Activated naive CD4-positive, alpha-beta T cell treated with anti-CD3 and anti-CD28 coated beads, Interleukin-2, amount 50 U/mL, for 72 hours (primary cell): ENCODE results near the gene HPCAL1. TPM values are rescaled to one million over a fixed set of nuclear protein-coding genes. Genes with fewer than 3 reads are reported as not detected.

ENCODE experiments used
- ATAC-seq, 2 donors: fragments of 150-1000 bp; cut with Tn5 transposase; 2 replicates each; pipeline ENCODE4 v1.10.0; 2021; ENCODE audit warnings: mild to moderate bottlenecking in 2 of 2, moderate library complexity in 2 of 2
- DNase-seq, 2 donors: peaks; one replicate each; pipeline ENCODE4 v3.0.0; 2021 to 2022; ENCODE audit warnings: low spot score in 2 of 2
- H3K27ac Mint-ChIP-seq, 2 donors: one replicate each; pipeline ENCODE4 v1.8.0; 2022; ENCODE audit warnings: mild to moderate bottlenecking in 2 of 2, mixed read lengths in 2 of 2
- H3K36me3 Mint-ChIP-seq, 2 donors: one replicate each; pipeline ENCODE4 v1.8.0; 2022; ENCODE audit warnings: mixed read lengths in 2 of 2
- H3K9me3 Mint-ChIP-seq, 2 donors: one replicate each; pipeline ENCODE4 v1.8.0; 2022; ENCODE audit warnings: mixed read lengths in 2 of 2
- total RNA-seq, 2 donors: library from RNA; stranded (reverse); gene quantifications; one replicate each; pipeline ENCODE4 v1.2.3, GENCODE V29; 2022

The HPCAL1 gene
- total RNA-seq, 2 donors from 2014 or later, result 46.0 to 96.5 TPM

DNA sequence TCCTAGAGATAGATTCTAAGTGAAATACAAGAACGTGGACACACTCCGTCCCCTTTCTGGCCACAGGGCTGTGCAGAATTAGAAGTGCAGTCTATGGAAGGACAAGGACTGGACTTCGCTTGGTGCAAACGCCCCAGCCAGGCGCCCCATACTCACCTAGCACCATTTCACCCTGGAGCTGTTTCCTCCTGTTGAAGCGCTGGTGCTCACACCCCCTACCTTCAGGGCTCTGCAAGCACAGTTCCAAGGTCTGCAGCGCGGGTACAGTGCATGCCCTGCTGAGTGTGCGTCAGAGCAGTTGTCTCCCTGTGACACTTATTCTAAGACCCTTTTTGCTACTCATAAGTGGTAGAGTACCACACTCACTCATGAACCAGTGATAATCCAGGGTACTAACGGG lies 3.0 kb downstream of the HPCAL1 start:
- Mint-ChIP-seq H3K27ac (no peak overlapping the region), H3K36me3 (peaks cover 4 to 14% of the 10 kb centered on the region in 2 donors), H3K9me3 (peaks cover 0 to 7% of the 10 kb centered on the region in 2 donors)
- ATAC-seq, result peak in 1 of 2 donors; percentile 27
- DNase-seq, result peak in 1 of 2 donors; percentile 41

- Mint-ChIP-seq H3K36me3 (peaks cover 4 to 14% of the 10 kb centered on the region in 2 donors), H3K9me3 (peaks cover 0 to 7% of the 10 kb centered on the region in 2 donors), H3K27ac (no peak overlapping the region)
- no peak for ATAC-seq
- no peak for DNase-seq
These were observed 4.3 kb downstream of the HPCAL1 start for GRCh38 chr2:10306901-10307463.

DNA sequence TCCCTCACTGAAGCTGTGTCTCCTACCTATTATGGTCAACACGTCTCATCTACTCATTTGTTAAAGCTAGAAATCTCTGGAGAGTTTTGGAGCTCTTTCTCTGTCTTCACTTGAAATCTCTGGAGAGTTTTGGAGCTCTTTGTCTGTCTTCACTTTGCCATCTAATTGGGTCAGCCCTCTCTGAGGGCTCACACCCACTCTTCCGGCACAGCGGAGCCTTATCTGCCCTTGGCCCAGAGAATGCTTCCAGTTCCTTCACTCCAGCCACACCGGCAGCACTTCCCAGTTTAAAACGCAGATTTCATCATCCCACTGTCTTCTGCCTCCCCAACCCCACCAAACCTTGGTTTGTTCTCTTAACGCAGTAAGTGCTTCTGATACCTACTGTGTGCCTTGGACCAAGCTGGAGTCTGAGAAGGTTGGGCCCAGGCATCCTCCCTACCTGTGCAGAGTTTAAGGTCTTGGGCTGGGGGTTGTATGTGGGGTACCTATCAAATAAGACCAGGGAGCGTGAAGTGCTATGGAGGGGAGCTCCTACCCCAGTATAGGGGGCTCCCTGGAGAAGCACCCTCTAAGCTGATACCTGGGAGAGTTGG lies 5.0 kb downstream of the HPCAL1 start:
- ATAC-seq, result no peak

GRCh38 chr2:10308866-10309265 lies 6.2 kb downstream of the HPCAL1 start:
- DNase-seq, result no peak

More for the DNA sequence above, 5.0 kb downstream of the HPCAL1 start:
- peaks cover 4 to 14% of the 10 kb centered on the region in 2 donors for H3K36me3 Mint-ChIP-seq
- peaks cover 0 to 7% of the 10 kb centered on the region in 2 donors for H3K9me3 Mint-ChIP-seq
- H3K27ac Mint-ChIP-seq, result no peak overlapping the region
- no peak for DNase-seq

DNA sequence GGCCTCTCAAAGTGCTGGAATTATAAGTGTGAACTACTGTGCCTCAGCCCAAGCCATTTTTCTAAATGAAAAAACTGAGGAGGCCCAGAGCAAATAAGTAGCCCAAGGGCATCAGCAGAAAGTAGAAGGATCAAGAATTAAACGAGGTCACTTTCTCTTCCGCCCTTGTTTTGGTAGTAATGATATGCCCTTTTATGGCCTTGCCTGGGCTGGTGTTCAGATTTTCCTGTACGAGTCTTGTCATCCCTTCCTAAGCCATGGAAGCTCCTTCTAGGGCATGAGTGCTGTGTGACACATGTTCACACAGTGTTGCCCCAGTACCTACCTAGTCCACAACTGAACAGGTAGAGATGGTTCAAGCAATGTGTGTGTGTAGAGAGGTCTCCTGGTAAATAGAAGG lies 6.6 kb downstream of the HPCAL1 start:
- peaks cover 0 to 7% of the 10 kb centered on the region in 2 donors for H3K9me3 Mint-ChIP-seq
- ATAC-seq, result no peak
- H3K27ac Mint-ChIP-seq, result no peak overlapping the region
- H3K36me3 Mint-ChIP-seq, result peaks cover 0 to 12% of the 10 kb centered on the region in 2 donors
- DNase-seq, result no peak

More at GRCh38 chr2:10308866-10309265, 6.2 kb downstream of the HPCAL1 start:
- no peak overlapping the region for H3K27ac Mint-ChIP-seq
- H3K36me3 Mint-ChIP-seq, result peaks cover 0 to 14% of the 10 kb centered on the region in 2 donors
- no peak for ATAC-seq
- H3K9me3 Mint-ChIP-seq, result peaks cover 0 to 7% of the 10 kb centered on the region in 2 donors

GRCh38 chr2:10310309-10310888 lies 7.7 kb downstream of the HPCAL1 start:
- peaks cover 0 to 7% of the 10 kb centered on the region in 2 donors for H3K9me3 Mint-ChIP-seq
- H3K36me3 Mint-ChIP-seq, result peaks cover 0 to 8% of the 10 kb centered on the region in 2 donors
- DNase-seq (no peak), ATAC-seq (no peak)
- no peak overlapping the region for H3K27ac Mint-ChIP-seq

DNA sequence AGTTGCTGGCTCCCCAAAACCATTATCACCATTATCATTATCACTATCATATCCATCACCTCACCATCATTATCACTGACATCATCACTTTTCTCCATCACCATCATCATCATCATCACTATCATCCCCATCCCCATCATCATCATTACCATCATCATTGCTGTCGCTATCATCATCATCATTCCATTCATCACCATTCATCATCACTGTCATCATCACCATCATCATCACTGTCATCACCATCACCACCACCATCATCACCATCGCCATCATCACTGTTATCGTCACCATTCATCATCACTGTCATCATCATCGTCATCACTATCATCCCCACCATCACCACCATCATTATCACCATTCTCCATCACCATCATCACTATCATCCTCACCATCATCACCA lies 9.0 kb downstream of the HPCAL1 start:
- ATAC-seq (no peak), DNase-seq (no peak)
- H3K27ac Mint-ChIP-seq, result no peak overlapping the region
- H3K9me3 Mint-ChIP-seq, result peaks cover 0 to 7% of the 10 kb centered on the region in 2 donors
- H3K36me3 Mint-ChIP-seq, result peaks cover 0 to 8% of the 10 kb centered on the region in 2 donors

- ATAC-seq, result peak in 1 of 2 donors; percentile 13
- H3K9me3 Mint-ChIP-seq, result peaks cover 0 to 7% of the 10 kb centered on the region in 2 donors
- peaks cover 0 to 8% of the 10 kb centered on the region in 2 donors for H3K36me3 Mint-ChIP-seq
- no peak overlapping the region for H3K27ac Mint-ChIP-seq
- no peak for DNase-seq
These were observed 9.8 kb downstream of the HPCAL1 start for GRCh38 chr2:10312437-10312957.

- Mint-ChIP-seq H3K36me3 (peaks cover 0 to 10% of the 10 kb centered on the region in 2 donors), H3K27ac (peak overlapping the region; percentile 25 to 73), H3K9me3 (peaks cover 3 to 9% of the 10 kb centered on the region in 2 donors)
- no peak for ATAC-seq
- DNase-seq, result no peak
These were observed 13.6 kb downstream of the HPCAL1 start for GRCh38 chr2:10316336-10316735.

DNA sequence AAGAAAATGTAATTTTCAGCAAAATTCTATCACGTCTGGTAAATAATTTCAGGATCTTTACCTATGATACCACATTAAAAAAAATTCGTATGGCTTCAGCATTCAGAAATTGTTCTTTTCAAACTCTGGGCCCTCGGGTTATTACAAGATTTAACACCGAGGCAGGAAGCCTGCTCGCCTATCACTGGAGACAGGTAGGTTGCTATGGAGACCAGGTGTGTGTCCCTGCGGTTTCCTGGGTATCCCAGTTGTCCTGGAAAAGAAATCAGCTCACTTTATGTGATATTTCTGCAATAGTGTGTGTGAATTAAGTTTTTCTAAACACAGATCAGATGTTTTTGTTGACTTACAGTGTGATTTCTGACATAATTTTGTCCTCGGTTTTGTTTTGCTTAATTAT lies 14.2 kb downstream of the HPCAL1 start:
- ATAC-seq, result no peak
- Mint-ChIP-seq H3K9me3 (peaks cover 3 to 9% of the 10 kb centered on the region in 2 donors), H3K27ac (no peak overlapping the region), H3K36me3 (peaks cover 0 to 15% of the 10 kb centered on the region in 2 donors)
- DNase-seq, result no peak

GRCh38 chr2:10317646-10318045 lies 14.9 kb downstream of the HPCAL1 start:
- H3K36me3 Mint-ChIP-seq, result peaks cover 0 to 23% of the 10 kb centered on the region in 2 donors
- no peak for DNase-seq
- peaks cover 3 to 9% of the 10 kb centered on the region in 2 donors for H3K9me3 Mint-ChIP-seq
- no peak overlapping the region for H3K27ac Mint-ChIP-seq
- no peak for ATAC-seq

- DNase-seq, result no peak
- Mint-ChIP-seq H3K36me3 (peaks cover 0 to 30% of the 10 kb centered on the region in 2 donors), H3K27ac (no peak overlapping the region), H3K9me3 (peaks cover 3 to 9% of the 10 kb centered on the region in 2 donors)
- ATAC-seq, result no peak
These were observed 15.6 kb downstream of the HPCAL1 start for GRCh38 chr2:10318345-10318744.

DNA sequence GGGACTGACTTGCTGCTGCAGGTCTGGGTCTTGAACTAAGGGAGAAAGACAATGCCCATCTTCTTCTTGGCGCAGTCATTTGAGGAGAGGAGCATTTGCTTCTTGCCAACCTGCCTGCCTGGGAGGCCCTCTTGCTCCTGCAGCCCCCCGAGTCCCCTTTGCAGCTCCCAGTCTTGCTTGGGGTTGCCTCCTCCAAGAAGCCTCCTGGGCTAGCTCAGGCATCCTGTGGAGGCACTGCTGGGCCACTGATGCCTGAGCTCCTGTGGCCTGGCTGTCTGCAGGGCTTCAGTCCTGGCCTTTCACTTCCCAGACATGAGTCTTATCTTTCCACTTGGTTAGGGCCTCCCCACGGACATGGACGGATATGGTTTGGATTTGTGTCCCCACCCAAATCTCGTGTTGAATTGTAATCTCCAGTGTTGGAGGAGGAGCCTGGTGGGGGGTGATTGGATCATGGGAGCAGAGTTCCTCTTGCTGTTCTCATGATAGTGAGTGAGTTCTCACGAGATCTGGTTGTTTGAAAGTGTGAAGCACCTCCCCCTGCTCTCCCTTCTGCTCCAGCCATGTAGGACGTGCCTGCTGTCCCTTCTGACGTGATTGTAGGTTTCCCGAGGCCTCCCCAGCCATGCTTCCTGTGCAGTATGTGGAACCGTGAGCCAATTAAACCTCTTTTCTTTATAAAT lies 17.3 kb downstream of the HPCAL1 start:
- Mint-ChIP-seq H3K9me3 (peaks cover 3 to 9% of the 10 kb centered on the region in 2 donors), H3K27ac (no peak overlapping the region), H3K36me3 (peaks cover 0 to 33% of the 10 kb centered on the region in 2 donors)
- DNase-seq (no peak), ATAC-seq (no peak)

GRCh38 chr2:10320575-10320931 lies 17.8 kb downstream of the HPCAL1 start:
- peaks cover 0 to 33% of the 10 kb centered on the region in 2 donors for H3K36me3 Mint-ChIP-seq
- peaks cover 3 to 9% of the 10 kb centered on the region in 2 donors for H3K9me3 Mint-ChIP-seq
- H3K27ac Mint-ChIP-seq, result no peak overlapping the region
- ATAC-seq (no peak), DNase-seq (no peak)

- H3K36me3 Mint-ChIP-seq, result peaks cover 0 to 33% of the 10 kb centered on the region in 2 donors
- ATAC-seq (no peak), DNase-seq (no peak)
- H3K27ac Mint-ChIP-seq, result peak overlapping the region in 1 of 2 donors; percentile 56
- peaks cover 3 to 9% of the 10 kb centered on the region in 2 donors for H3K9me3 Mint-ChIP-seq
These were observed 18.2 kb downstream of the HPCAL1 start for GRCh38 chr2:10320933-10321332.

DNA sequence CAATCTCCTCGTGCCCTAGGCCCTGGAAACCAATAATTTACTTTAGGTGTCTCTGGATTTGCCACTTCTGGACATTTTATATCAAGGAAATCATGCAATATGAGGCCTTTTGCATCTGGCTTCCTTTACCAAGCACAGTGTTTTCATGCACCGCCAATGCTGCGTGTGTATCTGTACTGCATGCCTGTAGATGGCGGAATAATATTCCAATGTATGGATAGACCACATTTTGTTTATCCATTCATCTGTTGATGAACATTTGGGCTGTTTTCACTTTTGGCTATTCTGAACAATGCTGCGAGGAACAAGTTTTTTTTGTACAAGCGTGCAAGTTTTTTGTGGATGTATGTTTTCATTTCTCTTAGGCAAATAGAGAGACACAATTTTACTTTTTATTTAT lies 18.9 kb downstream of the HPCAL1 start:
- ATAC-seq (no peak), DNase-seq (no peak)
- Mint-ChIP-seq H3K27ac (no peak overlapping the region), H3K9me3 (peaks cover 3 to 9% of the 10 kb centered on the region in 2 donors), H3K36me3 (peaks cover 0 to 33% of the 10 kb centered on the region in 2 donors)

- H3K27ac Mint-ChIP-seq, result peak overlapping the region in 1 of 2 donors; percentile 33
- peaks cover 3 to 9% of the 10 kb centered on the region in 2 donors for H3K9me3 Mint-ChIP-seq
- peaks cover 0 to 33% of the 10 kb centered on the region in 2 donors for H3K36me3 Mint-ChIP-seq
- ATAC-seq (no peak), DNase-seq (no peak)
These were observed 19.8 kb downstream of the HPCAL1 start for GRCh38 chr2:10322481-10322880.
